Measurements from ENCODE around the gene CHML.

- TF ChIP-seq CTCF (IDR thresholded peaks at IDR 0.05) (no peak), POLR2A (IDR thresholded peaks at IDR 0.05) (no peak)
These were observed 2.4 kb upstream of the CHML start for GRCh38 chr1:241642593-241642944.

Data from tibial nerve (tissue), 3 donors.